Panc1 (cell line): Measurements from ENCODE around the gene SYT12. TPM values are rescaled to one million over a fixed set of nuclear protein-coding genes. Genes with fewer than 3 reads are reported as not detected.

Source experiments
- ATAC-seq: fragments of 200-7000 bp; cut with Tn5 transposase; 2 replicates; pipeline ENCODE4 v1.9.1; 2020; ENCODE audit warnings: mild to moderate bottlenecking, moderate library complexity
- BruUV-seq: library from RNA; stranded (reverse); fragments of 400-500 nt; replicated peaks from 2 replicates; lab custom pipeline; 2021; lab: Mats Ljungman, UMichigan
- CTCF ChIA-PET: fragments of 300-600 bp; sonication (Branson Sonifier 250); formaldehyde crosslinking; loops from one replicate; lab custom pipeline; 2022; ENCODE audit warnings: antibody characterized with exemption; lab: Charles Lee
- POLR2A ChIA-PET: fragments of 300-600 bp; sonication (Branson Sonifier 250); formaldehyde crosslinking; loops from one replicate; lab custom pipeline; 2022; ENCODE audit warnings: antibody characterized with exemption; lab: Charles Lee
- DNase-seq: peaks from one replicate; pipeline ENCODE4 v3.0.0-alpha.2; 2010; ENCODE audit warnings: low read depth, low spot score
- H3K27ac ChIP-seq: 2 replicates; pipeline ENCODE4 v1.5.1; 2011; ENCODE audit warnings: mild to moderate bottlenecking, low read length, inconsistent platforms
- H3K27me3 ChIP-seq: fragments of 200-500 bp; sonication (Bioruptor generic); 2 replicates; pipeline ENCODE4 v1.6.0; 2014; ENCODE audit warnings: low read length, inconsistent platforms; ENCODE audit not compliant: control insufficient read depth, insufficient read depth
- H3K36me3 ChIP-seq: fragments of 200-500 bp; sonication (Bioruptor generic); 2 replicates; pipeline ENCODE4 v1.5.1; 2014; ENCODE audit warnings: inconsistent platforms, mild to moderate bottlenecking, low read length, moderate library complexity; ENCODE audit not compliant: control insufficient read depth, insufficient read depth
- H3K4me1 ChIP-seq: 2 replicates; pipeline ENCODE4 v1.5.1; 2011; ENCODE audit warnings: inconsistent platforms, mild to moderate bottlenecking, low read length, moderate library complexity; ENCODE audit not compliant: control insufficient read depth, insufficient read depth
- H3K4me3 ChIP-seq, 2 experiments: 2 replicates each; pipeline ENCODE4 v1.5.1; 2011 to 2012; ENCODE audit warnings: low read depth in 2 of 2, low read length in 2 of 2, mild to moderate bottlenecking in 2 of 2, inconsistent platforms in 1 of 2, moderate library complexity in 1 of 2
- H3K9me3 ChIP-seq: fragments of 200-500 bp; sonication (Bioruptor generic); 2 replicates; pipeline ENCODE4 v1.5.1; 2014; ENCODE audit warnings: low read depth, mild to moderate bottlenecking, inconsistent platforms, low read length, moderate library complexity; ENCODE audit not compliant: control insufficient read depth, insufficient read depth
- CTCF ChIP-seq: fragments of 450-650 bp; IDR thresholded peaks from 2 replicates; pipeline ENCODE4 v1.5.1; 2017; ENCODE audit warnings: mild to moderate bottlenecking
- POLR2AphosphoS5 ChIP-seq: IDR thresholded peaks from 2 replicates; pipeline ENCODE4 v1.6.1; 2012; ENCODE audit warnings: mild to moderate bottlenecking, low read depth, low read length, moderate library complexity
- REST ChIP-seq, 2 experiments: IDR thresholded peaks; 2 replicates each; pipeline ENCODE4 v1.6.1; 2011 to 2012; ENCODE audit warnings: low read depth in 2 of 2, control low read depth in 1 of 2, low read length in 1 of 2, mild to moderate bottlenecking in 1 of 2, moderate library complexity in 1 of 2; ENCODE audit not compliant: insufficient read depth in 1 of 2
- SIN3A ChIP-seq: IDR thresholded peaks from 2 replicates; pipeline ENCODE4 v1.6.1; 2012; ENCODE audit warnings: low read depth, mild to moderate bottlenecking, low read length, moderate library complexity, borderline replicate concordance; ENCODE audit not compliant: insufficient read depth
- TCF7L2 ChIP-seq: IDR thresholded peaks from 2 replicates; pipeline ENCODE4 v1.6.1; 2011; ENCODE audit warnings: mild to moderate bottlenecking, low read depth, low read length, inconsistent platforms
- in situ Hi-C: cut with HindIII; loops from 2 replicates; pipeline ENCODE4 v1.10.0; 2016; ENCODE audit warnings: low sequenced_read_pairs, low pct_unique_long_range_greater_than_20kb
- intact Hi-C: fragments of 100-400 bp; cut with micrococcal nuclease; formaldehyde crosslinking; loops from one replicate; pipeline ENCODE4 v1.10.0; 2022; ENCODE audit not compliant: unreplicated experiment
- total RNA-seq: library from RNA; stranded (reverse); gene quantifications from one replicate; pipeline ENCODE4 v1.2.1, GENCODE V29; 2021; ENCODE audit not compliant: unreplicated experiment

SYT12 gene
- total RNA-seq, 1 experiment from 2014 or later = 0.62 TPM

GRCh38 chr11:66992041-66992440, 30.9 kb upstream of the SYT12 start:
- Histone ChIP-seq H3K4me3 (no peak overlapping the region), H3K27ac (no peak overlapping the region), H3K36me3 (no peaks in the 10 kb centered on the region), H3K27me3 (no peaks in the 10 kb centered on the region), H3K9me3 (no peaks in the 10 kb centered on the region), H3K4me1 (no peaks in the 10 kb centered on the region)
- CTCF ChIA-PET = no interaction called here
- intact Hi-C loops (no loop called here), in situ Hi-C loops (no loop called here)
- BruUV-seq = no TSS peak
- POLR2A ChIA-PET = interaction anchor here (0.6 kb wide), 1 partner anchor 10 kb away, joined by 3 read pairs; no protein-coding TSS in a partner anchor
- no peak for TF ChIP-seq SIN3A
- no peak for TF ChIP-seq POLR2AphosphoS5
- no peak for TF ChIP-seq REST (IDR thresholded peaks at IDR 0.05; ENCODE audit: insufficient read depth in 1 of 2, low read depth in 2 of 2, low read length in 1 of 2)
- no peak for TF ChIP-seq TCF7L2
- no peak for TF ChIP-seq CTCF
- ATAC-seq = no peak
- DNase-seq = no peak

- POLR2A ChIA-PET = no interaction called here
- no peak for TF ChIP-seq REST (IDR thresholded peaks at IDR 0.05; ENCODE audit: insufficient read depth in 1 of 2, low read depth in 2 of 2, low read length in 1 of 2)
- TF ChIP-seq CTCF = no peak
- TF ChIP-seq TCF7L2 = no peak
- in situ Hi-C loops = no loop called here
- CTCF ChIA-PET = no interaction called here
- Histone ChIP-seq H3K4me1 (no peaks in the 10 kb centered on the region), H3K9me3 (no peaks in the 10 kb centered on the region), H3K27ac (no peak overlapping the region), H3K36me3 (no peaks in the 10 kb centered on the region), H3K27me3 (no peaks in the 10 kb centered on the region), H3K4me3 (no peak overlapping the region)
- intact Hi-C loops = no loop called here
- DNase-seq (no peak), ATAC-seq (peak; percentile 49)
- no TSS peak for BruUV-seq
These were observed 26.2 kb upstream of the SYT12 start for GRCh38 chr11:66996609-66997273.
